KOPT-K1 (cell line): ENCODE results near the gene ALAD.

Experiments
- H3K27ac ChIP-seq: fragments of 200-600 bp; sonication (generic); 2 replicates; pipeline ENCODE4 v1.5.1; 2016; ENCODE audit warnings: antibody characterized with exemption, mild to moderate bottlenecking, low read depth, low read length; ENCODE audit not compliant: poor library complexity, severe bottlenecking
- H3K36me3 ChIP-seq: fragments of 200-600 bp; sonication (generic); 2 replicates; pipeline ENCODE4 v1.5.1; 2017; ENCODE audit warnings: antibody characterized with exemption, mild to moderate bottlenecking, low read length, moderate library complexity; ENCODE audit not compliant: insufficient read depth
- H3K9me3 ChIP-seq: fragments of 200-600 bp; sonication (generic); 2 replicates; pipeline ENCODE4 v1.5.1; 2017; ENCODE audit warnings: antibody characterized with exemption, low read length, mild to moderate bottlenecking; ENCODE audit not compliant: insufficient read depth, poor library complexity, severe bottlenecking

ALAD gene

DNA sequence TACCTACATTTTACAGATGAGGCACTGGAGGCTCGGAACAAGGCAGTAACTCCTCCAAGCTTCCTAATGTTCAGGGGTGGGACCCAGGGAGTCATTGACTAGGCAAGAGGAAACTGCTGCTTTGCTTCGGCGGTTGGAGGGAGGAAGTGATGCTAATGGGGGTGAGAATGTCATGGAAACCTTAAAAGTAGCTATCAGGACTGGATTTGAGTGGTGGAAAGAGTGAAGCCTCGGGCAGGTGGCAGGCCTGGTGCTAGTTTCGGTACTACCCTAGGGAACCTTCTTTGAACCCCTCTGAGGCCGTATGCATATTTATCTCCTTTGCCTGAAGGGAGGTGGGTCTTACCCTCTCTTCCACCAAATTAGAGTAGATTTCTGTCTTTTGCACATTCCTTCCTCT, 50.1 kb downstream of the ALAD start:
- Histone ChIP-seq H3K36me3 (no peaks in the 10 kb centered on the region), H3K9me3 (no peaks in the 10 kb centered on the region), H3K27ac (no peak overlapping the region)

DNA sequence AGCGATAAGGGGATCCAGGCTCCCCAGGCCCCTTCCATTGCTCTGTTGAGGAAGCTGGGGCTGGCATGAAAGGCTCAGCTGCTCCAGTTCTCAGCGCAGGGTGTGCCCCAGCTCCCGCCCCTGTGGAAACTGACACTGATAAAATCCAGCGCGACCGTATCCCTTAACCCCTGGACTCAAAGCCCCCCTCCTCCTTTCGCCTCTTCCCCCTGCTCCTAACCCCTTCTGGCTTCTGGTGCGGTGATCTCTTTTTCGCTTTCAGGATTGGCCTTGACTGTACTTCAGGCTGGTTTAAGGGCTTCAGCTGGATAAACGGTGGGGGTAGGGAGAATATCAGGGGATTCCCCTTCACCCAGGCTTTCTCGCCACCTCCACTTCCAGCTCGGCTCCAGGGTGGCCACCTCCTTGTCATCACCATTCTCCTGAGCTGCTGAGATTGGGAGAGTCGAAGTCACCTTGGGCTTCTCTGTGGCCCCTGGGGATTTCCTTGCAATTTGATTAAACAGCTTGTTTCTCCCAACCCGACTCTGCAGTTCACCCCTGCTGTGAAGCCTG, 50.9 kb downstream of the ALAD start:
- H3K27ac ChIP-seq: no peak overlapping the region
- H3K36me3 ChIP-seq: no peaks in the 10 kb centered on the region
- H3K9me3 ChIP-seq: no peaks in the 10 kb centered on the region

DNA sequence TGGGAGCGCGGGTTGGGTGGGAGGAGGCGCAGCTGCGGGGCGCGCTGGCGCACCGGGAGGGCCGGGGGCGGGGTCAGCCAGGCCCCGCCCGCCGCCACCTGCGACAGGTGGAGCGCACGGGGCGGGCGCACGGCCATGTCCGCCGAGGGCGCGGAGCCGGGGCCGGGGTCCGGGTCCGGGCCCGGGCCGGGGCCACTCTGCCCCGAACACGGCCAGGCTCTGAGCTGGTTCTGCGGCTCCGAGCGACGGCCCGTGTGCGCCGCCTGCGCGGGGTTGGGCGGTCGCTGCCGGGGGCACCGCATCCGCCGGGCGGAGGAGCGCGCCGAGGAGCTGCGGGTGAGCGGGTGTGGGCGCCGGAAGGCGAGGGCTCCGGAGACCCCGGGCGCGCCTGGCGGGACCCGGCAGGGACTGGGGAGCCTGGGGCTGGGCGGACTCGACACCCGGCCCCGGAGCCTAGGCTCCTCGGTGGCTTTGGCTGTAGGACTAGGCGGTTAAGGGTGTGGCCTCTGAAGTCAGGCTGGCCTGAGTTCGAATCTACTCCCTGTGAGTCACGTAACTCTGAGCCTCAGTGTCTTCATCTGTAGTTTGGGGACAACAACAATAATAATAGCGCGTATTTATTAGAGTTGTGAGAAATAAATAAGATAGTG, 51.5 kb downstream of the ALAD start, which contains the start of gene BSPRY:
Gene BSPRY (plus strand): TSS at position 97 of the 650 bp plus-strand sequence. CDS start 39 bp downstream, at position 136.
- no peak within 1 kb of the TSS for H3K27ac ChIP-seq
- no peaks in the 10 kb centered on the region for H3K9me3 ChIP-seq
- no peaks in the 10 kb centered on the region for H3K36me3 ChIP-seq

DNA sequence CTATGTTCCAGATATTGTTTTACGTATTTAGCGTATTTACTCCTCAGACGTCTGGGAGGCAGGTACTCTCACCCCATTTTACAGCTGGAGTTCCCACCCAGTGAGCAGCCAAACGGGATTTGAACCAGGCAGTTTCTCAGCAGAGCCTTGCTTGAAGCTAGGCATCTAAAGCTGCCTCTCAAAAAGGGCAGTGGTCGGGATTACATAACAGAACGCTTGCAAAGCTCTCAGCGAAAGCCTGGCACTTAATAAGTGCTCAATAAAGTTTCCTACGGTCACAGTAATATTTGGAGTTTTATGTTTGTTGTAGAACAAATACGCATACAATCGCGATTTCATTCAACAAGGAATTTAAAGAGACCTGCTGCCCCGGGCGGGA, 52.0 kb downstream of the ALAD start:
- no peak overlapping the region for H3K27ac ChIP-seq
- H3K9me3 ChIP-seq: no peaks in the 10 kb centered on the region
- no peaks in the 10 kb centered on the region for H3K36me3 ChIP-seq

DNA sequence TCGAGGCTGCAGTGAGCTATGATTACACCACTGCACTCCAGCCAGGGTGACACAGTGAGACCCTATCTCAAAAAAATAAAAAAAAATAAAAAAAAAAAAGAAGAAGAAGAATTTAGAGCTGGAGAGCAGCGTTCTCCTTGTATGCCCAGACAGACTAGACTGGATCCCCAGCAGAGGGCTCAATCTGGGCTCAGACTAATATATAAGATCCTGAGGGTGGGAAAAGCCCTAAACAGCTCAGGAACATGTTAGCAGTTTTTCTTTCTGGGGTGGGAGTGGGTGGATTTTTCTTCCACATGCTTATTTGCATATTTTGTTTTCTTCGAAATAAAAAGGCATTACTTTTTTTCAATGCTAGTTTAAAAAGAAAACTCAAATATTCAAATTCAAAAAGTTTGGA, 52.6 kb downstream of the ALAD start:
- no peaks in the 10 kb centered on the region for H3K36me3 ChIP-seq
- H3K27ac ChIP-seq: no peak overlapping the region
- no peaks in the 10 kb centered on the region for H3K9me3 ChIP-seq

DNA sequence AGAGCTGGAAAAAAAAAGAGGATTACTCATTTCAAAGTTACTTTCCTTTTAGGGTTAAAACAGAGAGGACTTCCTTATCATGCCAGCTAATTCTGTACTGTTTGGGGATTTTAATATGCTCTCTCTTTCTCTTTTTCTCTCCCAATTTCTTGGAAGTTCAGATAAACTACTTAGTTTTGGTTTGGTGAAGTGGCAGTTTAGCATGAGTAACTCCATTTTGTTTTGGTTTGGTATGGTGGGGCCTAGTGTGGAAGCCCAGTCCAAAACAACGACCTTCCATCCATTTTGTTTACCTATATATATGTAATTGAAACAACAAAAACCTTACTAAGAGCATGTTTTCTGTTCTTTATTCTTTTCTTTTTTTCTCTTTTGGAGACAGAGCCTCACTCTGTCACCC, 55.4 kb downstream of the ALAD start:
- Histone ChIP-seq H3K36me3 (no peaks in the 10 kb centered on the region), H3K9me3 (no peaks in the 10 kb centered on the region), H3K27ac (no peak overlapping the region)

DNA sequence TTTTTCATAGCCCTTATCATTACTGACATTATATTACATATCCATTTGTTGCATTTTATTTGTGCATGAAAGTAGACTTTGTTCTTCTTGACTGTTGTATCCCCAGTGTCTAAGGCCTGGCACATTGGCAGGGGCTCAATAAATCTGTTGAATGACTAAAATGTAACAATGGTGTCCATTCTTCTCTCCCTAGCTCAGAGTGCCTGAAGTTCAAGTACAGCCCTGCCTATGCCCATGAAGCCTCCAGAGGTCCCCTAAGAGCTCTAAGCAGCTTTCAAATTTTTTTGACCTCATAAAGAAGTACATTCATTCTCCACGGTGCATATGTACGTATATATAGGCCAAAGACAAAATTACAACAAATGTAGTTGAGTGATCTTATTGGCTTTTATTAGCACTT, 55.9 kb downstream of the ALAD start:
- Histone ChIP-seq H3K9me3 (no peaks in the 10 kb centered on the region), H3K27ac (no peak overlapping the region), H3K36me3 (no peaks in the 10 kb centered on the region)

DNA sequence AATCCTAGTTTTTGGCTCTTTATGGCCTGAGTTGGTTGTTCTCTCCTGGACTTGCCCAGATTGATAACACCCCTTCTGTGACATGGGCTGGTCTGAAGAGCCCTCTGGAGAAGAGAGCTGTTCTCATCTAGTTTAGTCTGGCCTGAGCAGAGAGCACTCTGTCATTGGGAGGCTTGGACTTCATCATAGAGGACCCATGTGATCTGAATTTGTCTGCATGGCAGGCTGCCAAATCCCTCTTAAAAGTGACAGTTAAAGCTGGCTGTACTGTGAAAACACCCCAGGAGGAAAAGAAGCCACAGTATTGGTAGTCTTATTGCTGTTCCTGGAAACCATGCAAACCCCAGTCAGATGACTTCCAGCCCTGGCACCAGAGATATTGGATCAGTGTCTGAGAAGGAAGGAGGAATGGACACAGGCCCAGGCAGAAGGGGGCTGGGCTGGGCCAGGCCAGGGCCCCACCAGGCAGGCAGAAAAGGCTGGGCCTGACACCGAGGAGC, 57.3 kb downstream of the ALAD start:
- H3K27ac ChIP-seq: peak overlapping the region; percentile 47
- H3K9me3 ChIP-seq: no peaks in the 10 kb centered on the region
- H3K36me3 ChIP-seq: no peaks in the 10 kb centered on the region

DNA sequence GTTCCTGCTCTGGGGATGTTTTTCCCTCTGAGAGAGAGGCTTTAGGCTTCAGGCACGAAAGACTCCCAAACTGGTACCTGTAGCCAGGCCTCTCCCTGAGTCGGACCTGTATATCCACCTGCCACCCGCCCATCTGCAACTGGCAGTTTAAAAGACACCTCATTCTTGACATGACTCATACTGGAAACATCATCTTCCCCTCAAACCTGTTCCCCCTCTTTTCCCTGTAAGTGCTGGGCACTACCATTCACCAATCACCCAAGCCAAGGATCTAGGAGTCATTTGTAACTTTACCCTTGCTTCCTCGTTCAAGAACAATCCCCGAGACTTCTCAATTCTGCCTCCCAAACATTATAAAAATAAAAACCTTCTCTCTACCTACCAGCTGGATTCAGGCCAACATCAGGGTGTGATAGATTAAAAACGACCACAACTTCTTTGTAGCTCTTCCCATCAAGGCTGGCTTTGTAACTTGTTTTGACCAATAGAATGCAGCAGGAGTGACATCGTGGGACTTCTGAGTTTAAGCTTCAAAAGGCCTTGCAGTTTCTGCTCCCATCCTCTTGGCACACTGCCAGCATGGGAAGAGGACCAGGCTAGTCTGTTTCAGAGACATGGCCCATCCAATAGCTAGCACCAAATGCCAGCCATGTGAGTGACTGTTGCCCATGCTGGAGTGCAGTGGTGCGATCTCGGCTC, 59.2 kb downstream of the ALAD start:
- Histone ChIP-seq H3K9me3 (no peaks in the 10 kb centered on the region), H3K36me3 (no peaks in the 10 kb centered on the region), H3K27ac (no peak overlapping the region)

DNA sequence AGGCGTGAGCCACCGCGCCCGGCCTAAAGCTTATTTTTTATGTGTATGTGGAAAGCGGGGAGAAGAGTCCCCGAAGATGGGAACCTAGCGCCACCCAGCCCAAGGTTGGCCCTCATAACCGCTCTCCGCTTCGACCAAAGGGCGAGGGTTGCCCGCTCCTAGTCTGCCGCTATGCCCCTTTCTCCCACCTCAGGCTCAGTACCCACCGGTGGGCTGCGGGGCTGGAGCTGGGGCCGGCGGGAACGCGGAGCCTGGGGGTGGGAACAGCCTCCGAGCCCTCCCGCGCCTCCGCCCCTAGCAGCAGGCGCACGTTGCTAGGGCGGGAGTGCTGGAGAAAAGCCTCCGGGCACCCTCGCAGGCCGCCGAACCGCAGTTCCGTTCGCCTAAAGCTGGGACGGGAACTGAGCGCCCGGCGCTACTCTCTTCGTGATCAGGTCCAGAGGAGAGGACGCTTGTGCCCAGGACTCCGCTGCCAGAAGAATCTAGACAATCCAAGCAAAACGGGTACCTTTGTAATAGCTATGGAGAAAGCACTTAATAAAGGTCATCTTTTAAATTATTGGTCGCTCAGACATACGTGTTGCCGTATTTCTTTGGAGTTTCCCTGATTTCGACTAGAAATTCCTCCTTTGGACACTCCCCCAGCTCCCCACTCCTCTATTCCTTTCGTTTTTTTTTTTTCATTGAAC, 60.9 kb downstream of the ALAD start, which contains the start of gene WDR31:
Gene WDR31 (minus strand): TSS at position 265 of the 689 bp plus-strand sequence. CDS start 8,253 bp downstream, outside the sequence.
- no peaks in the 10 kb centered on the region for H3K9me3 ChIP-seq
- H3K27ac ChIP-seq: peak within 1 kb of the TSS; percentile 55
- H3K36me3 ChIP-seq: no peaks in the 10 kb centered on the region

DNA sequence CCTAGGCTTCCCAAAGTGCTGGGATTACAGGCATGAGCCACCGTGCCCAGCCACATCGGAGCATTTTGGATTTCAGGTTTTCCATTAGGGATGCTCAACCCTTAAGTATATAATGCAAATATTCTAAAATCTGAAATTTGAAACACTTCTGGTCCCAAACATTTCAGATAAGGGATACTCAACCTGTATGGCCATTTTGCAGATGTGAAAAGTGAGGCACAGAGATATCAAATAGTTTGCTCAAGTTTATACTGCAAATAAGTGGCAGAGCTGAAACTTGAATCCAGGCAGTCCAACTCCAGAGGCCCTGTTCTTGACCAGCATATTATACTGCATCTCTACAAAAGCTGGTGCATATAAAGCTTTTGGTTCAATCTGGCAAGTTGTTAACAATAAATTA, 63.4 kb downstream of the ALAD start:
- Histone ChIP-seq H3K36me3 (no peaks in the 10 kb centered on the region), H3K9me3 (no peaks in the 10 kb centered on the region), H3K27ac (no peak overlapping the region)
